ENCODE data around the gene USP1. TPM values are rescaled to one million over a fixed set of nuclear protein-coding genes. Genes with fewer than 3 reads are reported as not detected.

Gene USP1
- total and polyA plus RNA-seq, 4 donors, result 5.1 to 33.8 (median 7.8) TPM

DNA sequence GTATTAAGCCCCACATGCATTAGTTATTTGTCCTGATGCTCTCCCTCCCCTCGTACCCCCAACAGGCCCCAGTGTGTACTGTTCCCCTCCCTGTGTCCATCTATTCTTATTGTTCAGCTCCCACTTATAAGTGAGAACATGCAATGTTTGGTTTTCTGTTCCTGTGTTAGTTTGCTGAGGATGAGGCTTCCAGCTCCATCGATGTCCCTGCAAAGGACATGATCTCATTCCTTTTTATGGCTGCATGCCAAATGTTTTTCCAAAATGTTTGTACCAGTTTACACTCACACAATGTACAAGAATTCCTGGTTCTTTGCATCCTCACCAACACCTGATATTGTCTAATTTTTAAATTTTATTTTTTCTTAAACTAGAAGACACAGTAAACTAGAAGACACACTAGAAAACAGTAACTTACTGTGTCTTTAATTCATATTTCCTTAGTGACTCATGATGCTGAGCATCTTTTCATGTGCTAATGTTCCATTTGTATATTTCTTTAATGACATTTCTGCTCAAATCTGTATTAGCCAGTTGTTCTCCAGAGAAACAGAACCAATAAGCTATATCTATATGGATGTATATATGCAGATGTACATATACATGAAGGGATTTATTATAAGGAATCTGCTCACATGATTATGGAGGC lies 19.4 kb upstream of the USP1 start:
- Histone ChIP-seq H3K4me3 (ENCODE audit: low read depth in 1 of 3, low read length in 3 of 3) (no peak overlapping the region), H3K9me3 (ENCODE audit: control insufficient read depth in 4 of 4, low read length in 3 of 4) (no peaks in the 10 kb centered on the region), H3K9ac (ENCODE audit: low read depth in 1 of 2, low read length in 2 of 2) (no peak overlapping the region), H3K27me3 (ENCODE audit: control insufficient read depth in 4 of 4, insufficient read depth in 4 of 4, low read length in 3 of 4) (no peaks in the 10 kb centered on the region), H3K4me1 (ENCODE audit: control insufficient read depth in 4 of 4, insufficient read depth in 4 of 4, low read length in 3 of 4) (no peaks in the 10 kb centered on the region), H3K36me3 (ENCODE audit: control insufficient read depth in 4 of 4, insufficient read depth in 3 of 4, low read depth in 1 of 4, low read length in 3 of 4) (no peaks in the 10 kb centered on the region), H3K27ac (ENCODE audit: low read depth in 1 of 2, low read length in 2 of 2) (no peak overlapping the region)
- TF ChIP-seq RAD21 (IDR thresholded peaks at IDR 0.05), result no peak
- WGBS, result 53% methylated on average over 2 of the region's 2 CpGs
- DNase-seq (ENCODE audit: low spot score), result no peak

DNA sequence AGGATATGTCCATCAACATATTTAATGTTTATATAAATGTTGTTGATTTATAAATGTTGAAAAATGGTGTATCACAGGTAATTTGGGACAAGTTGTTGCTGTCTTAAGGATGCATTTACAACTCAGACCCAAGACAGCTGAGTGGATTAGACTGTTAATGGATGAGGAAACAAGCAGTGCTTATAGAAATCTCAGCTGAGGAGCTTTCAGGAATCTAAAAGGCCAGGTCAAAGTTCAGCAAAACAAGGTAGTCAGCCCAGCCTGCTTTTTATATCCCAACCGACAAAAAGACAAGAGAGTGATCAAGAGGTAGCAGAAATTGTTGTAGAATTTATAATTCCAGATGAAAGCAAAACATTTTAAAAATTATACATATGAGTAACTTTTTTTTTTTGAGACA lies 16.6 kb upstream of the USP1 start:
- no peaks in the 10 kb centered on the region for H3K27me3 ChIP-seq (ENCODE audit: control insufficient read depth in 4 of 4, insufficient read depth in 4 of 4, low read length in 3 of 4)
- no peaks in the 10 kb centered on the region for H3K9me3 ChIP-seq (ENCODE audit: control insufficient read depth in 4 of 4, low read length in 3 of 4)
- no peak for DNase-seq (ENCODE audit: low spot score)
- WGBS, result 79% methylated on average over 1 of the region's 1 CpG
- H3K4me1 ChIP-seq (ENCODE audit: control insufficient read depth in 4 of 4, insufficient read depth in 4 of 4, low read length in 3 of 4), result no peaks in the 10 kb centered on the region
- H3K9ac ChIP-seq (ENCODE audit: low read depth in 1 of 2, low read length in 2 of 2), result no peak overlapping the region
- H3K4me3 ChIP-seq (ENCODE audit: low read depth in 1 of 3, low read length in 3 of 3), result no peak overlapping the region
- no peak overlapping the region for H3K27ac ChIP-seq (ENCODE audit: low read depth in 1 of 2, low read length in 2 of 2)
- no peaks in the 10 kb centered on the region for H3K36me3 ChIP-seq (ENCODE audit: control insufficient read depth in 4 of 4, insufficient read depth in 3 of 4, low read depth in 1 of 4, low read length in 3 of 4)
- TF ChIP-seq, protein P1, sequence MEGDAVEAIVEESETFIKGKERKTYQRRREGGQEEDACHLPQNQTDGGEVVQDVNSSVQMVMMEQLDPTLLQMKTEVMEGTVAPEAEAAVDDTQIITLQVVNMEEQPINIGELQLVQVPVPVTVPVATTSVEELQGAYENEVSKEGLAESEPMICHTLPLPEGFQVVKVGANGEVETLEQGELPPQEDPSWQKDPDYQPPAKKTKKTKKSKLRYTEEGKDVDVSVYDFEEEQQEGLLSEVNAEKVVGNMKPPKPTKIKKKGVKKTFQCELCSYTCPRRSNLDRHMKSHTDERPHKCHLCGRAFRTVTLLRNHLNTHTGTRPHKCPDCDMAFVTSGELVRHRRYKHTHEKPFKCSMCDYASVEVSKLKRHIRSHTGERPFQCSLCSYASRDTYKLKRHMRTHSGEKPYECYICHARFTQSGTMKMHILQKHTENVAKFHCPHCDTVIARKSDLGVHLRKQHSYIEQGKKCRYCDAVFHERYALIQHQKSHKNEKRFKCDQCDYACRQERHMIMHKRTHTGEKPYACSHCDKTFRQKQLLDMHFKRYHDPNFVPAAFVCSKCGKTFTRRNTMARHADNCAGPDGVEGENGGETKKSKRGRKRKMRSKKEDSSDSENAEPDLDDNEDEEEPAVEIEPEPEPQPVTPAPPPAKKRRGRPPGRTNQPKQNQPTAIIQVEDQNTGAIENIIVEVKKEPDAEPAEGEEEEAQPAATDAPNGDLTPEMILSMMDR (IDR thresholded peaks at IDR 0.05; ENCODE audit: low read depth, low read length, missing input control), result no peak
- TF ChIP-seq SP1 (IDR thresholded peaks at IDR 0.05) (no peak), HNF4G (IDR thresholded peaks at IDR 0.05) (no peak), TAF1 (conservative IDR thresholded peaks at IDR 0.05) (no peak), EGR1 (IDR thresholded peaks at IDR 0.05; ENCODE audit: low read depth in 2 of 2) (no peak), JUND (IDR thresholded peaks at IDR 0.05) (no peak), RAD21 (IDR thresholded peaks at IDR 0.05) (no peak)
- TF ChIP-seq, protein P2, sequence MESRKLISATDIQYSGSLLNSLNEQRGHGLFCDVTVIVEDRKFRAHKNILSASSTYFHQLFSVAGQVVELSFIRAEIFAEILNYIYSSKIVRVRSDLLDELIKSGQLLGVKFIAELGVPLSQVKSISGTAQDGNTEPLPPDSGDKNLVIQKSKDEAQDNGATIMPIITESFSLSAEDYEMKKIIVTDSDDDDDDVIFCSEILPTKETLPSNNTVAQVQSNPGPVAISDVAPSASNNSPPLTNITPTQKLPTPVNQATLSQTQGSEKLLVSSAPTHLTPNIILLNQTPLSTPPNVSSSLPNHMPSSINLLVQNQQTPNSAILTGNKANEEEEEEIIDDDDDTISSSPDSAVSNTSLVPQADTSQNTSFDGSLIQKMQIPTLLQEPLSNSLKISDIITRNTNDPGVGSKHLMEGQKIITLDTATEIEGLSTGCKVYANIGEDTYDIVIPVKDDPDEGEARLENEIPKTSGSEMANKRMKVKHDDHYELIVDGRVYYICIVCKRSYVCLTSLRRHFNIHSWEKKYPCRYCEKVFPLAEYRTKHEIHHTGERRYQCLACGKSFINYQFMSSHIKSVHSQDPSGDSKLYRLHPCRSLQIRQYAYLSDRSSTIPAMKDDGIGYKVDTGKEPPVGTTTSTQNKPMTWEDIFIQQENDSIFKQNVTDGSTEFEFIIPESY (IDR thresholded peaks at IDR 0.05), result no peak
- TF ChIP-seq, protein P3, sequence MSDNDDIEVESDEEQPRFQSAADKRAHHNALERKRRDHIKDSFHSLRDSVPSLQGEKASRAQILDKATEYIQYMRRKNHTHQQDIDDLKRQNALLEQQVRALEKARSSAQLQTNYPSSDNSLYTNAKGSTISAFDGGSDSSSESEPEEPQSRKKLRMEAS (IDR thresholded peaks at IDR 0.05), result no peak

DNA sequence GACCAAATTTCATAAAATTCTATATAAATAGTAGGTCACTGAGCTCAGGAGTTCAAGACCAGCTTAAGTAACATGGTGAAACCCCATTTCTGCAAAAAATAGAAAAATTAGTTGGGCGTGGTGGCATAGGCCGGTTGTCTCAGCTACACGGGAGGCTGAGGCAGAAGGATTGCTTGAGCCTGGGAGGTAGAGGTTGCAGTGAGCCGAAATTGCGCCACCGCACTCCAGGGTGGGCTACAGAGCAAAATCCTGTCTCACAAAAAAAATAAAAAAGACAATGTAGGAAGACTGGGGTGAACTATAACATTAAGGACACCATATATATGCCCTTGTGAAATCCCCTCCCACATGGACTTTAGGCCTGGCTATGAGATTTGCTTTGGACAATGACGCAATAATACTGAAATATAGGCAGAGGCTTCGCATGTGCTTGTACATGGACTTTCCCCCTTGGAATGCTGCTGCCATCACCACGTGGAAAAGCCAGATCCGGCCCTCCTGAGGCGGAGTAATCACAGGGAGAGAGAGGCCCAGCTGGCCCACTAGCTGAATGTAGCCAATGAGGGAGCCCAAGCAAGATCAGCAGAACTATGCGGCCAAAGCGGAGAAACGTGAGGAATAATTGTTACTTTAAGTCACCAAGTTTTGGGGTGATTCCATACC lies 13.1 kb upstream of the USP1 start:
- DNase-seq (ENCODE audit: low spot score), result no peak
- H3K27me3 ChIP-seq (ENCODE audit: control insufficient read depth in 4 of 4, insufficient read depth in 4 of 4, low read length in 3 of 4), result no peaks in the 10 kb centered on the region
- H3K4me3 ChIP-seq (ENCODE audit: low read depth in 1 of 3, low read length in 3 of 3), result no peak overlapping the region
- H3K36me3 ChIP-seq (ENCODE audit: control insufficient read depth in 4 of 4, insufficient read depth in 3 of 4, low read depth in 1 of 4, low read length in 3 of 4), result no peaks in the 10 kb centered on the region
- TF ChIP-seq EGR1 (IDR thresholded peaks at IDR 0.05; ENCODE audit: low read depth in 2 of 2), result no peak
- TF ChIP-seq HNF4G (IDR thresholded peaks at IDR 0.05), result no peak
- H3K9ac ChIP-seq (ENCODE audit: low read depth in 1 of 2, low read length in 2 of 2), result no peak overlapping the region
- no peaks in the 10 kb centered on the region for H3K9me3 ChIP-seq (ENCODE audit: control insufficient read depth in 4 of 4, low read length in 3 of 4)
- H3K27ac ChIP-seq (ENCODE audit: low read depth in 1 of 2, low read length in 2 of 2), result no peak overlapping the region
- no peaks in the 10 kb centered on the region for H3K4me1 ChIP-seq (ENCODE audit: control insufficient read depth in 4 of 4, insufficient read depth in 4 of 4, low read length in 3 of 4)
- 90% methylated on average over 14 of the region's 14 CpGs for WGBS
